RWPE1 (cell line): Measurements from ENCODE around the gene COL4A1.

ENCODE experiments used
- CTCF ChIA-PET: fragments of 350-600 bp; sonication (Branson Sonifier 250); formaldehyde crosslinking; extraction: SDS; loops from one replicate; lab custom pipeline; 2021; lab: Yijun Ruan, JAX
- POLR2A ChIA-PET: fragments of 400-600 bp; formaldehyde crosslinking; extraction: SDS; loops from one replicate; lab custom pipeline; 2020; ENCODE audit warnings: antibody characterized with exemption; ENCODE audit not compliant: low non-redundant PET; lab: Yijun Ruan, JAX
- DNase-seq: peaks from one replicate; pipeline ENCODE4 v3.0.0; 2012; ENCODE audit warnings: low spot score
- H3K27ac ChIP-seq: fragments of 450-650 bp; 2 replicates; pipeline ENCODE4 v1.5.1; 2017
- CTCF ChIP-seq: fragments of 450-650 bp; conservative IDR thresholded peaks from 2 replicates; pipeline ENCODE4 v1.5.1; 2017; ENCODE audit warnings: low read depth, mild to moderate bottlenecking

The COL4A1 gene

DNA sequence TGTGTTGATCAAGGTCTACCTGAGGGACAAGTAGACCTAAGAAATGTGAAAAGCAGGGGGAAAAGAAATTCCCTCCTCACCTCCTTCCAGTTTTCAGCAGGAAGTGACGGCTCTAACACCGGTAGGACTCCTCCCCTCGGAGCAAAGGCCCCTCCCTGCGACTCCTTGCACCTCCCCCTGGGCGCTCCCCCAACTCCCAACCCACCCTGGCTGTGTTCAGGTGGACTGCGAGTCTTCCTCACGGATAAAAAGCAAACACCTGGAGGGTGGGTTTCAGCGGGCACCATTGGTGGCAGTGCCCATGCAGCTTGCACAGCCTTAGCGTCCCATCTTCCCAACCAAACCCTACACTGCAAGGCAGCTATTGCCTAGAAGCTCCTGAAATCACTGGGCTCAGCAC lies 124.5 kb downstream of the COL4A1 start:
- CTCF ChIA-PET, result no interaction called here
- POLR2A ChIA-PET, result no interaction called here
- no peak for TF ChIP-seq CTCF
- no peak for DNase-seq
- no peak overlapping the region for H3K27ac ChIP-seq

DNA sequence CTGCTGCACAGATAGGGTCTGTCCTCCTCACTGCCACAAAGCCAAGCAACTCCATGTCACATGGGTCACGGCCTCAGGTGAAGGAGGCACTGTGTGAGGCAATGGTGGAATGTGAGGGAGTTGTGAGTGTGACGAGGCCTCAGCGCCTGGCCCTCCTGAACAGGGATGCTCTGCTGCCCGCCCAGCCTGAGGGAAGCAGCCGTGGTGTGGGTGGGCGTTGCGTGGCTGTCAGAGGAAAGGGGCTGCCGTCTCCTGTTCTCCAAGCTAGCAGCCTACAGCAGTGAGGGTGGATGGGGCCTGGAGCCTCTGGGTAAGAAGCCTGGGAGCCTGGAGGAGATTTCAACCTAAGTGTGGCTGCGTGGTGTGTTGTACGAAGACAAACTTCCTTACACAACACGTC lies 125.0 kb downstream of the COL4A1 start:
- DNase-seq, result no peak
- ChIA-PET POLR2A (no interaction called here), CTCF (no interaction called here)
- H3K27ac ChIP-seq, result no peak overlapping the region
- no peak for TF ChIP-seq CTCF

- no peak overlapping the region for H3K27ac ChIP-seq
- ChIA-PET POLR2A (no interaction called here), CTCF (no interaction called here)
- DNase-seq, result no peak
- TF ChIP-seq CTCF, result no peak
Measured at GRCh38 chr13:110179857-110180147, 127.2 kb downstream of the COL4A1 start.

GRCh38 chr13:110179116-110179856 lies 127.7 kb downstream of the COL4A1 start:
- CTCF ChIA-PET, result no interaction called here
- DNase-seq, result no peak
- TF ChIP-seq CTCF, result no peak
- H3K27ac ChIP-seq, result no peak overlapping the region
- POLR2A ChIA-PET, result no interaction called here

- ChIA-PET CTCF (no interaction called here), POLR2A (no interaction called here)
- no peak for TF ChIP-seq CTCF
- no peak for DNase-seq
- H3K27ac ChIP-seq, result no peak overlapping the region
Measured at GRCh38 chr13:110177790-110178189, 129.2 kb downstream of the COL4A1 start.

- ChIA-PET CTCF (no interaction called here), POLR2A (no interaction called here)
- no peak overlapping the region for H3K27ac ChIP-seq
- DNase-seq, result no peak
- TF ChIP-seq CTCF, result no peak
Measured at GRCh38 chr13:110176431-110176830, 130.5 kb downstream of the COL4A1 start.
